ENCODE results near the gene ERBB4. TPM values are rescaled to one million over a fixed set of nuclear protein-coding genes. Genes with fewer than 3 reads are reported as not detected.

ERBB4 gene
- polyA plus RNA-seq, 1 of the 3 experiments (the other 2 are of a cell fraction): 0.05 TPM

- CTCF ChIA-PET: no interaction called here
- TF ChIP-seq REST (IDR thresholded peaks at IDR 0.05; ENCODE audit: low read depth, low read length) (no peak), USF1 (IDR thresholded peaks at IDR 0.05; ENCODE audit: borderline replicate concordance, low read depth) (no peak), CHD2 (IDR thresholded peaks at IDR 0.05; ENCODE audit: low read length, partially characterized antibody) (no peak), CTCF (IDR thresholded peaks at IDR 0.05) (no peak), MXI1 (IDR thresholded peaks at IDR 0.05; ENCODE audit: low read depth, low read length) (no peak)
- Histone ChIP-seq H4K20me1 (ENCODE audit: insufficient read depth) (no peaks in the 10 kb centered on the region), H3K9me3 (no peaks in the 10 kb centered on the region), H3K27ac (ENCODE audit: low read depth in 2 of 2, low read length in 1 of 2) (no peak overlapping the region), H3K4me3 (ENCODE audit: low read depth in 2 of 2, low read length in 1 of 2) (no peak overlapping the region), H3K9me2 (no peaks in the 10 kb centered on the region), H3K27me3 (ENCODE audit: insufficient read depth) (no peaks in the 10 kb centered on the region), H3K79me2 (ENCODE audit: insufficient read depth) (no peaks in the 10 kb centered on the region), H3K4me1 (ENCODE audit: control insufficient read depth in 1 of 2, insufficient read depth in 2 of 2, low read depth in 1 of 2, low read length in 1 of 2) (no peaks in the 10 kb centered on the region), H3K36me3 (replicated peaks in 1 of 2; ENCODE audit: control insufficient read depth in 1 of 2, insufficient read depth in 2 of 2, low read length in 1 of 2) (no peaks in the 10 kb centered on the region), H2AFZ (ENCODE audit: low read depth) (no peak overlapping the region), H3K9ac (no peak overlapping the region), H3F3A (replicated peaks; ENCODE audit: insufficient read depth) (no peaks in the 10 kb centered on the region), H3K4me2 (no peak overlapping the region)
- 51% methylated on average over 2 of the region's 2 CpGs for WGBS (ENCODE audit: low lambda C conversion rate)
- no peak for DNase-seq
- POLR2A ChIA-PET: no interaction called here
These were observed 589.7 kb downstream of the ERBB4 start for GRCh38 chr2:211948932-211949331.

GRCh38 chr2:211946960-211947359, 591.6 kb downstream of the ERBB4 start:
- H3K4me3 ChIP-seq (ENCODE audit: low read depth in 2 of 2, low read length in 1 of 2): no peak overlapping the region
- POLR2A ChIA-PET: no interaction called here
- CTCF ChIA-PET: no interaction called here

More at GRCh38 chr2:211946960-211947359, 591.6 kb downstream of the ERBB4 start:
- TF ChIP-seq TAF1 (IDR thresholded peaks at IDR 0.05; ENCODE audit: borderline replicate concordance, low read depth, low read length) (no peak), NFIC (IDR thresholded peaks at IDR 0.05; ENCODE audit: borderline replicate concordance) (no peak), REST (IDR thresholded peaks at IDR 0.05; ENCODE audit: low read depth, low read length) (no peak), CHD2 (IDR thresholded peaks at IDR 0.05; ENCODE audit: low read length, partially characterized antibody) (no peak), USF1 (IDR thresholded peaks at IDR 0.05; ENCODE audit: borderline replicate concordance, low read depth) (no peak), TCF12 (IDR thresholded peaks at IDR 0.05) (no peak), ZBTB33 (IDR thresholded peaks at IDR 0.05; ENCODE audit: borderline replicate concordance, low read depth) (no peak), MXI1 (IDR thresholded peaks at IDR 0.05; ENCODE audit: low read depth, low read length) (no peak), EZH2phosphoT487 (IDR thresholded peaks at IDR 0.05; ENCODE audit: borderline replicate concordance, low read depth) (no peak), MEF2A (IDR thresholded peaks at IDR 0.05; ENCODE audit: borderline replicate concordance, low read depth) (no peak)
- 47% methylated on average over 1 of the region's 1 CpG for WGBS (ENCODE audit: low lambda C conversion rate)
- Histone ChIP-seq H2AFZ (ENCODE audit: low read depth) (no peak overlapping the region), H3K9me2 (no peaks in the 10 kb centered on the region), H3K27ac (ENCODE audit: low read depth in 2 of 2, low read length in 1 of 2) (no peak overlapping the region), H3K4me1 (ENCODE audit: control insufficient read depth in 1 of 2, insufficient read depth in 2 of 2, low read depth in 1 of 2, low read length in 1 of 2) (no peaks in the 10 kb centered on the region), H3K36me3 (replicated peaks in 1 of 2; ENCODE audit: control insufficient read depth in 1 of 2, insufficient read depth in 2 of 2, low read length in 1 of 2) (no peaks in the 10 kb centered on the region), H3K79me2 (ENCODE audit: insufficient read depth) (no peaks in the 10 kb centered on the region), H3K4me2 (no peak overlapping the region), H3F3A (replicated peaks; ENCODE audit: insufficient read depth) (no peaks in the 10 kb centered on the region), H3K27me3 (ENCODE audit: insufficient read depth) (no peaks in the 10 kb centered on the region), H3K9ac (no peak overlapping the region), H3K9me3 (no peaks in the 10 kb centered on the region), H4K20me1 (ENCODE audit: insufficient read depth) (no peaks in the 10 kb centered on the region)
- DNase-seq: no peak

All from SK-N-SH (cell line).